ENCODE results near the gene RLBP1. TPM values are rescaled to one million over a fixed set of nuclear protein-coding genes. Genes with fewer than 3 reads are reported as not detected.

The RLBP1 gene
- total and polyA plus RNA-seq, 2 of the 13 experiments (the other 11 are each of a cell fraction or from before 2014, with no cell fraction given), result 0.07 TPM; not detected in 1

DNA sequence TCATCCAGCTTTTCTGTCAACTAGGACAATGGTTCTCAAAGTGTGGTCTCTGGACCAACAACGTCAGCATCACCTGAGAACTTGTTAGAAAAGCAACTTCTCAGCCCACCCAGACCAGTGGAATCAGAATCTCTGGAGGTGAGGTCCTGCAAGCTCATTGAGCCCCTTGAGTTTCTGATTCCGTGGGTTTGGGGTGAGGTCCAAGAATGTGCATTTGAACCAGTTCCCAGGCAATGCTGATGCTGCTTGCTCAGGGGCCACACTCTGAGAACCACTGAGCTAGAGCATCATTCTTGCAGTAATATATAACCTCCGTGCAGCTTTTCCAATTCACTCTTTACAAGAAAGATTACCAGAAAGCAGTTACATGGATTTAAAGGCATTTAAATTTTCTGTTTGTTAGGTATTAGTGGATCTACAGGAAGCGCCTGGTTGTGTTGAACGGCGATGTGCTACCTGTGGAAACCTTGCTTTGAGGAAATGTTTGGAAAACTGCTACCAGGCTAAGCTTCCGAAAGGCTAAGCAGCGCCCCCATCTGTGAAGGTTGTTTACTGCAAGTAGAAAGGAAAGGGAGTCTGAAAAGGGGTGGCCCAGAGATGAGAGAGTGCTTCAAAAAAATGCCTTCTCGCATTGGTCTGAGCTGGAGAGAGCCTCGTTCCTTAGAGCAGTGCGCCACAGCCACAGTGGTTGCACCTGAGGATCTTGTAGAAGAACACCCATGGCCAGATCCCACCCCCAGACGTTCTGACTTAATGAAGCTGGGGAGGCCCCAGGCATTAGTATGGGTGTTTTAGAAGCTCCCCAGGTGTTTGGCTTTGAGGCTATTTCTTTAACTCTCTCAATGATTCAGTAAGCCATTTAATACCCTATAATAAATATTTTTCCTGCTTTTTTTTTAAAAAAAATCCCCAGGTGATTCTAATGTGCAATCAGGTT is 50.0 kb downstream of the RLBP1 start (continued):
- TF ChIP-seq GATAD2A (CRISPR knock-in tag; IDR thresholded peaks at IDR 0.05), result peak; percentile 28; the same call in 1 of the 2 replicates
- no peak for TF ChIP-seq LCORL (IDR thresholded peaks at IDR 0.05)
- no peak for TF ChIP-seq LCORL (CRISPR knock-in tag; IDR thresholded peaks at IDR 0.05)
- peak; percentile 45 for TF ChIP-seq XRCC5 (optimal IDR thresholded peaks at IDR 0.05; ENCODE audit: low read length)
- no peak for TF ChIP-seq NFYB (CRISPR knock-in tag; IDR thresholded peaks at IDR 0.05)
- TF ChIP-seq, protein P1, sequence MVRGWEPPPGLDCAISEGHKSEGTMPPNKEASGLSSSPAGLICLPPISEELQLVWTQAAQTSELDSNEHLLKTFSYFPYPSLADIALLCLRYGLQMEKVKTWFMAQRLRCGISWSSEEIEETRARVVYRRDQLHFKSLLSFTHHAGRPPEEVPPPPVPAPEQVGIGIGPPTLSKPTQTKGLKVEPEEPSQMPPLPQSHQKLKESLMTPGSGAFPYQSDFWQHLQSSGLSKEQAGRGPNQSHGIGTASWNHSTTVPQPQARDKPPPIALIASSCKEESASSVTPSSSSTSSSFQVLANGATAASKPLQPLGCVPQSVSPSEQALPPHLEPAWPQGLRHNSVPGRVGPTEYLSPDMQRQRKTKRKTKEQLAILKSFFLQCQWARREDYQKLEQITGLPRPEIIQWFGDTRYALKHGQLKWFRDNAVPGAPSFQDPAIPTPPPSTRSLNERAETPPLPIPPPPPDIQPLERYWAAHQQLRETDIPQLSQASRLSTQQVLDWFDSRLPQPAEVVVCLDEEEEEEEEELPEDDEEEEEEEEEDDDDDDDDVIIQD (CRISPR knock-in tag; IDR thresholded peaks at IDR 0.05; ENCODE audit: low read depth), result no peak
- TF ChIP-seq, protein P2, sequence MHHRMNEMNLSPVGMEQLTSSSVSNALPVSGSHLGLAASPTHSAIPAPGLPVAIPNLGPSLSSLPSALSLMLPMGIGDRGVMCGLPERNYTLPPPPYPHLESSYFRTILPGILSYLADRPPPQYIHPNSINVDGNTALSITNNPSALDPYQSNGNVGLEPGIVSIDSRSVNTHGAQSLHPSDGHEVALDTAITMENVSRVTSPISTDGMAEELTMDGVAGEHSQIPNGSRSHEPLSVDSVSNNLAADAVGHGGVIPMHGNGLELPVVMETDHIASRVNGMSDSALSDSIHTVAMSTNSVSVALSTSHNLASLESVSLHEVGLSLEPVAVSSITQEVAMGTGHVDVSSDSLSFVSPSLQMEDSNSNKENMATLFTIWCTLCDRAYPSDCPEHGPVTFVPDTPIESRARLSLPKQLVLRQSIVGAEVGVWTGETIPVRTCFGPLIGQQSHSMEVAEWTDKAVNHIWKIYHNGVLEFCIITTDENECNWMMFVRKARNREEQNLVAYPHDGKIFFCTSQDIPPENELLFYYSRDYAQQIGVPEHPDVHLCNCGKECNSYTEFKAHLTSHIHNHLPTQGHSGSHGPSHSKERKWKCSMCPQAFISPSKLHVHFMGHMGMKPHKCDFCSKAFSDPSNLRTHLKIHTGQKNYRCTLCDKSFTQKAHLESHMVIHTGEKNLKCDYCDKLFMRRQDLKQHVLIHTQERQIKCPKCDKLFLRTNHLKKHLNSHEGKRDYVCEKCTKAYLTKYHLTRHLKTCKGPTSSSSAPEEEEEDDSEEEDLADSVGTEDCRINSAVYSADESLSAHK (CRISPR knock-in tag; IDR thresholded peaks at IDR 0.05; ENCODE audit: borderline replicate concordance), result no peak
- TF ChIP-seq ATRX (CRISPR knock-in tag; IDR thresholded peaks at IDR 0.05; ENCODE audit: borderline replicate concordance), result no peak
- TF ChIP-seq SATB2 (CRISPR knock-in tag; IDR thresholded peaks at IDR 0.05), result no peak
- TF ChIP-seq, protein P3, sequence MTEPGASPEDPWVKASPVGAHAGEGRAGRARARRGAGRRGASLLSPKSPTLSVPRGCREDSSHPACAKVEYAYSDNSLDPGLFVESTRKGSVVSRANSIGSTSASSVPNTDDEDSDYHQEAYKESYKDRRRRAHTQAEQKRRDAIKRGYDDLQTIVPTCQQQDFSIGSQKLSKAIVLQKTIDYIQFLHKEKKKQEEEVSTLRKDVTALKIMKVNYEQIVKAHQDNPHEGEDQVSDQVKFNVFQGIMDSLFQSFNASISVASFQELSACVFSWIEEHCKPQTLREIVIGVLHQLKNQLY (CRISPR knock-in tag; IDR thresholded peaks at IDR 0.05), result no peak
- TF ChIP-seq ELF3 (CRISPR knock-in tag; IDR thresholded peaks at IDR 0.05), result peak; percentile 74
- no peak for TF ChIP-seq DR1 (CRISPR knock-in tag; IDR thresholded peaks at IDR 0.05)
- TF ChIP-seq, protein P4, sequence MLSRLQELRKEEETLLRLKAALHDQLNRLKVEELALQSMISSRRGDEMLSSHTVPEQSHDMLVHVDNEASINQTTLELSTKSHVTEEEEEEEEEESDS (CRISPR knock-in tag; IDR thresholded peaks at IDR 0.05; ENCODE audit: borderline replicate concordance), result no peak
- TF ChIP-seq PCBP1 (IDR thresholded peaks at IDR 0.05; ENCODE audit: borderline replicate concordance, low read depth, low read length), result no peak
- TF ChIP-seq, protein P5, sequence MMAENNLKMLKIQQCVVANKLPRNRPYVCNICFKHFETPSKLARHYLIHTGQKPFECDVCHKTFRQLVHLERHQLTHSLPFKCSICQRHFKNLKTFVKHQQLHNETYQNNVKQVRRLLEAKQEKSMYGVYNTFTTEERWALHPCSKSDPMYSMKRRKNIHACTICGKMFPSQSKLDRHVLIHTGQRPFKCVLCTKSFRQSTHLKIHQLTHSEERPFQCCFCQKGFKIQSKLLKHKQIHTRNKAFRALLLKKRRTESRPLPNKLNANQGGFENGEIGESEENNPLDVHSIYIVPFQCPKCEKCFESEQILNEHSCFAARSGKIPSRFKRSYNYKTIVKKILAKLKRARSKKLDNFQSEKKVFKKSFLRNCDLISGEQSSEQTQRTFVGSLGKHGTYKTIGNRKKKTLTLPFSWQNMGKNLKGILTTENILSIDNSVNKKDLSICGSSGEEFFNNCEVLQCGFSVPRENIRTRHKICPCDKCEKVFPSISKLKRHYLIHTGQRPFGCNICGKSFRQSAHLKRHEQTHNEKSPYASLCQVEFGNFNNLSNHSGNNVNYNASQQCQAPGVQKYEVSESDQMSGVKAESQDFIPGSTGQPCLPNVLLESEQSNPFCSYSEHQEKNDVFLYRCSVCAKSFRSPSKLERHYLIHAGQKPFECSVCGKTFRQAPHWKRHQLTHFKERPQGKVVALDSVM (CRISPR knock-in tag; IDR thresholded peaks at IDR 0.05), result no peak
- no peak for TF ChIP-seq ZSCAN9 (CRISPR knock-in tag; IDR thresholded peaks at IDR 0.05; ENCODE audit: borderline replicate concordance)
- TF ChIP-seq GATAD1 (CRISPR knock-in tag; IDR thresholded peaks at IDR 0.05), result no peak
- no peak for TF ChIP-seq TBX3 (IDR thresholded peaks at IDR 0.05; ENCODE audit: borderline replicate concordance)
- TF ChIP-seq HOXD1 (CRISPR knock-in tag; IDR thresholded peaks at IDR 0.05), result no peak
- TF ChIP-seq ZSCAN31 (CRISPR knock-in tag; IDR thresholded peaks at IDR 0.05; ENCODE audit: low read depth), result no peak
- TF ChIP-seq, protein P6, sequence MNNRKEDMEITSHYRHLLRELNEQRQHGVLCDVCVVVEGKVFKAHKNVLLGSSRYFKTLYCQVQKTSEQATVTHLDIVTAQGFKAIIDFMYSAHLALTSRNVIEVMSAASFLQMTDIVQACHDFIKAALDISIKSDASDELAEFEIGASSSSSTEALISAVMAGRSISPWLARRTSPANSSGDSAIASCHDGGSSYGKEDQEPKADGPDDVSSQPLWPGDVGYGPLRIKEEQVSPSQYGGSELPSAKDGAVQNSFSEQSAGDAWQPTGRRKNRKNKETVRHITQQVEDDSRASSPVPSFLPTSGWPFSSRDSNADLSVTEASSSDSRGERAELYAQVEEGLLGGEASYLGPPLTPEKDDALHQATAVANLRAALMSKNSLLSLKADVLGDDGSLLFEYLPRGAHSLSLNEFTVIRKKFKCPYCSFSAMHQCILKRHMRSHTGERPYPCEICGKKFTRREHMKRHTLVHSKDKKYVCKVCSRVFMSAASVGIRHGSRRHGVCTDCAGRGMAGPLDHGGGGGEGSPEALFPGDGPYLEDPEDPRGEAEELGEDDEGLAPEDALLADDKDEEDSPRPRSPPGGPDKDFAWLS (CRISPR knock-in tag; IDR thresholded peaks at IDR 0.05; ENCODE audit: borderline replicate concordance), result no peak

All from HepG2 (cell line).